RPMI7951 (cell line): Measurements from ENCODE around the gene CASQ2. TPM values are rescaled to one million over a fixed set of nuclear protein-coding genes. Genes with fewer than 3 reads are reported as not detected.

ENCODE experiments used
- DNase-seq: peaks from one replicate; pipeline ENCODE4 v3.0.0-alpha.2; 2012; ENCODE audit warnings: low read depth
- total RNA-seq: library from RNA; depleted of rRNA; stranded (reverse); fragments of >200 nt; shearing (Covaris generic); gene quantifications from 2 replicates; pipeline ENCODE4 v1.2.3, GENCODE V29; 2014; rRNA removed

The CASQ2 gene
- total RNA-seq = not detected in 2 replicates

- DNase-seq = no peak
Measured at GRCh38 chr1:115768549-115768948, at the start of gene CASQ2. Gene CASQ2, minus strand, starts transcription at chr1:115768714. Its CDS starts 173 bp downstream, at chr1:115768541.

- no peak for DNase-seq
Measured at GRCh38 chr1:115815694-115816093, 47.2 kb upstream of the CASQ2 start.

GRCh38 chr1:115814685-115815398 lies 46.3 kb upstream of the CASQ2 start:
- no peak for DNase-seq

- DNase-seq = no peak
Measured at GRCh38 chr1:115813727-115814126, 45.2 kb upstream of the CASQ2 start.

GRCh38 chr1:115811140-115811828 lies 42.8 kb upstream of the CASQ2 start:
- no peak for DNase-seq

- no peak for DNase-seq
Measured at GRCh38 chr1:115810609-115811008, 42.1 kb upstream of the CASQ2 start.

GRCh38 chr1:115809847-115810246 lies 41.3 kb upstream of the CASQ2 start:
- DNase-seq = no peak

GRCh38 chr1:115809076-115809475 lies 40.6 kb upstream of the CASQ2 start:
- no peak for DNase-seq

- peak; percentile 66 for DNase-seq
Measured at GRCh38 chr1:115807723-115808122, 39.2 kb upstream of the CASQ2 start.

GRCh38 chr1:115805597-115805996 lies 37.1 kb upstream of the CASQ2 start:
- no peak for DNase-seq

GRCh38 chr1:115802416-115802815 lies 33.9 kb upstream of the CASQ2 start:
- no peak for DNase-seq

- DNase-seq = no peak
Measured at GRCh38 chr1:115797486-115797885, 29.0 kb upstream of the CASQ2 start.

GRCh38 chr1:115796897-115797296 lies 28.4 kb upstream of the CASQ2 start:
- no peak for DNase-seq

- no peak for DNase-seq
Measured at GRCh38 chr1:115796036-115796435, 27.5 kb upstream of the CASQ2 start.

- DNase-seq = no peak
Measured at GRCh38 chr1:115794976-115795639, 26.6 kb upstream of the CASQ2 start.

- DNase-seq = no peak
Measured at GRCh38 chr1:115793162-115793561, 24.6 kb upstream of the CASQ2 start.

- DNase-seq = no peak
Measured at GRCh38 chr1:115791816-115792215, 23.3 kb upstream of the CASQ2 start.

- no peak for DNase-seq
Measured at GRCh38 chr1:115790846-115791245, 22.3 kb upstream of the CASQ2 start.

GRCh38 chr1:115790356-115790755 lies 21.8 kb upstream of the CASQ2 start:
- DNase-seq = no peak

- no peak for DNase-seq
Measured at GRCh38 chr1:115783311-115783710, 14.8 kb upstream of the CASQ2 start.

- peak; percentile 74 for DNase-seq
Measured at GRCh38 chr1:115782571-115783281, 14.2 kb upstream of the CASQ2 start.

- no peak for DNase-seq
Measured at GRCh38 chr1:115781851-115782250, 13.3 kb upstream of the CASQ2 start.
